SK-N-SH (cell line): ENCODE results near the gene JMJD1C. TPM values are rescaled to one million over a fixed set of nuclear protein-coding genes. Genes with fewer than 3 reads are reported as not detected.

Experiments used
- CTCF ChIA-PET: fragments of 300-600, 350-600 bp; formaldehyde crosslinking; extraction: SDS; loops from one replicate; lab custom pipeline; 2021; lab: Yijun Ruan, JAX
- POLR2A ChIA-PET: fragments of 350-600 bp; sonication (Branson Sonifier 250); formaldehyde crosslinking; extraction: SDS; loops from one replicate; lab custom pipeline; 2020; ENCODE audit warnings: antibody characterized with exemption, inconsistent platforms; lab: Yijun Ruan, JAX
- DNase-seq: peaks from one replicate; pipeline ENCODE4 v3.0.0; 2012
- H2AFZ ChIP-seq: fragments of 200-600 bp; sonication (generic); 2 replicates; pipeline ENCODE4 v1.8.1; 2016; ENCODE audit warnings: antibody characterized with exemption, mild to moderate bottlenecking, low read depth
- H3F3A ChIP-seq: fragments of 200-600 bp; sonication (generic); replicated peaks from 2 replicates; pipeline ENCODE3; 2016; ENCODE audit warnings: antibody characterized with exemption, mild to moderate bottlenecking; ENCODE audit not compliant: insufficient read depth
- H3K27ac ChIP-seq, 2 experiments: fragments of 200-500 bp in 1 of 2; fragments of 200-600 bp in 1 of 2; sonication (Bioruptor generic) in 1 of 2; sonication (generic), shearing (Covaris generic) in 1 of 2; 2 replicates each; pipeline versions ENCODE4 v1.5.1 to v1.6.1; 2014 to 2016; ENCODE audit warnings: low read depth in 2 of 2, inconsistent platforms in 1 of 2, low read length in 1 of 2, mild to moderate bottlenecking in 1 of 2, mixed read lengths in 1 of 2
- H3K27me3 ChIP-seq: fragments of 200-600 bp; sonication (generic), shearing (Covaris generic); 2 replicates; pipeline ENCODE4 v1.6.1; 2016; ENCODE audit warnings: mixed run types; ENCODE audit not compliant: insufficient read depth
- H3K36me3 ChIP-seq, 2 experiments: fragments of 200-500 bp in 1 of 2; fragments of 200-600 bp in 1 of 2; sonication (Bioruptor generic) in 1 of 2; sonication (generic) in 1 of 2; replicated peaks in 1 of 2; 2 replicates each; pipeline versions ENCODE3 to v1.5.1; 2014 to 2016; ENCODE audit warnings: low read length in 1 of 2, mild to moderate bottlenecking in 1 of 2; ENCODE audit not compliant: insufficient read depth in 2 of 2, control insufficient read depth in 1 of 2
- H3K4me1 ChIP-seq, 2 experiments: fragments of 200-500 bp in 1 of 2; fragments of 200-600 bp in 1 of 2; sonication (Bioruptor generic) in 1 of 2; sonication (generic), shearing (Covaris generic) in 1 of 2; 2 replicates each; pipeline versions ENCODE4 v1.5.1 to v1.6.1; 2014 to 2016; ENCODE audit warnings: low read depth in 1 of 2, low read length in 1 of 2, mixed run types in 1 of 2; ENCODE audit not compliant: insufficient read depth in 2 of 2, control insufficient read depth in 1 of 2
- H3K4me2 ChIP-seq: fragments of 200-600 bp; sonication (generic), shearing (Covaris generic); 2 replicates; pipeline ENCODE4 v1.6.1; 2017; ENCODE audit warnings: mixed run types
- H3K4me3 ChIP-seq, 2 experiments: fragments of 200-500 bp in 1 of 2; fragments of 200-600 bp in 1 of 2; sonication (Bioruptor generic) in 1 of 2; sonication (generic), shearing (Covaris generic) in 1 of 2; 2 replicates each; pipeline versions ENCODE4 v1.5.1 to v1.8.1; 2014 to 2016; ENCODE audit warnings: low read depth in 2 of 2, inconsistent platforms in 1 of 2, low read length in 1 of 2, mild to moderate bottlenecking in 1 of 2, mixed read lengths in 1 of 2, moderate library complexity in 1 of 2
- H3K79me2 ChIP-seq: fragments of 200-600 bp; sonication (generic); 2 replicates; pipeline ENCODE4 v1.8.1; 2017; ENCODE audit warnings: mild to moderate bottlenecking; ENCODE audit not compliant: insufficient read depth
- H3K9ac ChIP-seq: fragments of 200-600 bp; sonication (generic); 2 replicates; pipeline ENCODE4 v1.6.1; 2017; ENCODE audit warnings: mixed run types
- H3K9me2 ChIP-seq: fragments of 200-600 bp; sonication (generic); 2 replicates; pipeline ENCODE4 v1.6.1; 2017; ENCODE audit warnings: mixed run types
- H3K9me3 ChIP-seq: fragments of 200-600 bp; sonication (generic); 2 replicates; pipeline ENCODE4 v1.6.1; 2017; ENCODE audit warnings: mixed run types, mild to moderate bottlenecking, moderate library complexity
- H4K20me1 ChIP-seq: fragments of 200-600 bp; sonication (generic); 2 replicates; pipeline ENCODE4 v1.6.1; 2017; ENCODE audit warnings: mild to moderate bottlenecking, mixed run types; ENCODE audit not compliant: insufficient read depth
- CHD2 ChIP-seq: fragments of 150-350 bp; IDR thresholded peaks from 2 replicates; pipeline ENCODE4 v1.6.1; 2018; ENCODE audit warnings: low read length; ENCODE audit not compliant: partially characterized antibody
- ELF1 ChIP-seq: IDR thresholded peaks from 2 replicates; pipeline ENCODE4 v1.4.0; 2012
- EZH2phosphoT487 ChIP-seq: fragments of 200-600 bp; sonication (generic); IDR thresholded peaks from 2 replicates; pipeline ENCODE4 v1.6.1; 2017; ENCODE audit warnings: low read depth, mixed run types, mild to moderate bottlenecking, antibody characterized with exemption, moderate library complexity, borderline replicate concordance
- FOSL2 ChIP-seq: IDR thresholded peaks from 2 replicates; pipeline ENCODE4 v1.4.0; 2012; ENCODE audit warnings: low read depth, mild to moderate bottlenecking, moderate library complexity, borderline replicate concordance
- FOXJ3 ChIP-seq: sonication (generic); formaldehyde crosslinking; IDR thresholded peaks from 2 replicates; pipeline ENCODE4 v1.5.1; 2020; ENCODE audit warnings: mild to moderate bottlenecking, missing genetic modification reagents
- FOXM1 ChIP-seq: IDR thresholded peaks from 2 replicates; pipeline ENCODE4 v1.4.0; 2012; ENCODE audit warnings: low read depth, mild to moderate bottlenecking
- GATA2 ChIP-seq: sonication (generic); formaldehyde crosslinking; IDR thresholded peaks from 2 replicates; pipeline ENCODE4 v1.5.0; 2020; ENCODE audit warnings: mild to moderate bottlenecking, missing genetic modification reagents
- MAX ChIP-seq: IDR thresholded peaks from 2 replicates; pipeline ENCODE4 v1.4.0; 2012; ENCODE audit warnings: low read depth
- MEF2A ChIP-seq: IDR thresholded peaks from 2 replicates; pipeline ENCODE4 v1.4.0; 2012; ENCODE audit warnings: low read depth, borderline replicate concordance
- NRF1 ChIP-seq: IDR thresholded peaks from 2 replicates; pipeline ENCODE4 v1.6.1; 2012; ENCODE audit warnings: low read depth, mild to moderate bottlenecking, low read length
- RFX5 ChIP-seq: IDR thresholded peaks from 2 replicates; pipeline ENCODE4 v1.6.1; 2012; ENCODE audit warnings: mild to moderate bottlenecking, improper control_type of control experiment, low read length
- RXRA ChIP-seq: IDR thresholded peaks from 2 replicates; pipeline ENCODE4 v1.4.0; 2012; ENCODE audit warnings: low read depth, mild to moderate bottlenecking, borderline replicate concordance
- SIN3A ChIP-seq: IDR thresholded peaks from 2 replicates; pipeline ENCODE4 v1.6.1; 2012; ENCODE audit warnings: low read depth, mild to moderate bottlenecking, low read length, moderate library complexity, borderline replicate concordance
- SMC3 ChIP-seq: IDR thresholded peaks from 2 replicates; pipeline ENCODE4 v1.6.1; 2012; ENCODE audit warnings: low read depth, low read length, improper control_type of control experiment
- ZBTB33 ChIP-seq: IDR thresholded peaks from 2 replicates; pipeline ENCODE4 v1.4.0; 2012; ENCODE audit warnings: low read depth, borderline replicate concordance
- WGBS: methylation state at CpG from one replicate; pipeline ENCODE4 v1.1.6; 2017; ENCODE audit warnings: low lambda C conversion rate; 5-methylcytosine and 5-hydroxymethylcytosine counted together
- polyA plus RNA-seq, 3 experiments: library from polyadenylated mRNA; depleted of rRNA; stranded (reverse); fragments of >200 nt; gene quantifications; 2 replicates each; pipeline ENCODE4 v1.2.3, GENCODE V29; 2012
- TF ChIP-seq, protein P1 (sequence below): IDR thresholded peaks from 2 replicates; pipeline ENCODE4 v1.4.0; 2012; ENCODE audit warnings: low read depth, borderline replicate concordance
- TF ChIP-seq, protein P2 (sequence below): fragments of 150-350 bp; IDR thresholded peaks from 2 replicates; pipeline ENCODE4 v1.6.1; 2017; ENCODE audit warnings: antibody characterized with exemption, low read length, low read depth, borderline replicate concordance

The JMJD1C gene
- polyA plus RNA-seq, 1 of the 3 experiments (the other 2 are of a cell fraction), result 11.7 TPM

DNA sequence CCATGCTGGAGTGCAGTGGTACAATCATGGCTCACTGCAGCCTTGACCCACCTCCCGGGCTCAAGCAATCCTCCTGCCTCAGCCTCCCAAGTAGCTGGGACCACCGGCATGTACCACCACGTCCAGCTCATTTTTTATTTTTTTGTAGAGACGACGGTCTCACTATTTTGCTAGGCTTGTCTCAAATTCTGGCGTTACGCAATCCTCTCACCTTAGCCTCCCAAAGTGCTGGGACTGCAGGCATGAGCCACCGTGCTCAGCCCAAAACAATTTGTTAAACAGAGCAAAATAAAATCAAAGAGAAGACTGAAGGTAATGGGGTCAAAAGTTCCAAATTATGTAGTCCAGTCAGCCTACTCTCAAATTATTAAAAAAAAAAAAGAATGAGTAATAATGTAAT lies 8.7 kb upstream of the JMJD1C start:
- H4K20me1 ChIP-seq, result peaks cover 12% of the 10 kb centered on the region; the same call in 1 of the 2 replicates
- H3F3A ChIP-seq, result peaks cover 23% of the 10 kb centered on the region
- WGBS, result 92% methylated on average over 8 of the region's 8 CpGs
- no peaks in the 10 kb centered on the region for H3K9me2 ChIP-seq
- CTCF ChIA-PET, result no interaction called here
- no peak overlapping the region for H3K4me2 ChIP-seq
- H3K27ac ChIP-seq, result no peak overlapping the region
- TF ChIP-seq ZBTB33 (no peak), CHD2 (no peak), ELF1 (no peak), SMC3 (no peak), EZH2phosphoT487 (no peak), NRF1 (no peak), GATA2 (CRISPR knock-in tag) (no peak), RXRA (no peak), RFX5 (no peak), MAX (no peak), FOXM1 (no peak), MEF2A (no peak), FOXJ3 (no peak), SIN3A (no peak), FOSL2 (no peak)
- TF ChIP-seq, protein P1, sequence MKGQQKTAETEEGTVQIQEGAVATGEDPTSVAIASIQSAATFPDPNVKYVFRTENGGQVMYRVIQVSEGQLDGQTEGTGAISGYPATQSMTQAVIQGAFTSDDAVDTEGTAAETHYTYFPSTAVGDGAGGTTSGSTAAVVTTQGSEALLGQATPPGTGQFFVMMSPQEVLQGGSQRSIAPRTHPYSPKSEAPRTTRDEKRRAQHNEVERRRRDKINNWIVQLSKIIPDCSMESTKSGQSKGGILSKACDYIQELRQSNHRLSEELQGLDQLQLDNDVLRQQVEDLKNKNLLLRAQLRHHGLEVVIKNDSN, result no peak
- TF ChIP-seq, protein P2, sequence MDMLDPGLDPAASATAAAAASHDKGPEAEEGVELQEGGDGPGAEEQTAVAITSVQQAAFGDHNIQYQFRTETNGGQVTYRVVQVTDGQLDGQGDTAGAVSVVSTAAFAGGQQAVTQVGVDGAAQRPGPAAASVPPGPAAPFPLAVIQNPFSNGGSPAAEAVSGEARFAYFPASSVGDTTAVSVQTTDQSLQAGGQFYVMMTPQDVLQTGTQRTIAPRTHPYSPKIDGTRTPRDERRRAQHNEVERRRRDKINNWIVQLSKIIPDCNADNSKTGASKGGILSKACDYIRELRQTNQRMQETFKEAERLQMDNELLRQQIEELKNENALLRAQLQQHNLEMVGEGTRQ, result no peak
- no peak for DNase-seq
- H3K27me3 ChIP-seq, result no peaks in the 10 kb centered on the region
- H3K4me3 ChIP-seq, result no peak overlapping the region
- no peak overlapping the region for H2AFZ ChIP-seq
- no peaks in the 10 kb centered on the region for H3K9me3 ChIP-seq
- H3K36me3 ChIP-seq, result peaks cover 0 to 13% of the 10 kb centered on the region in 2 experiments
- H3K9ac ChIP-seq, result no peak overlapping the region
- peaks cover 0 to 3% of the 10 kb centered on the region in 2 experiments; a peak in 3 of 4 replicates for H3K4me1 ChIP-seq
- POLR2A ChIA-PET, result no interaction called here
- H3K79me2 ChIP-seq, result peaks cover 99% of the 10 kb centered on the region
